ENCODE measurements around the gene FZD7.

GRCh38 chr2:202066875-202067274 lies 33.2 kb downstream of the FZD7 start:
- TF ChIP-seq, protein P1, sequence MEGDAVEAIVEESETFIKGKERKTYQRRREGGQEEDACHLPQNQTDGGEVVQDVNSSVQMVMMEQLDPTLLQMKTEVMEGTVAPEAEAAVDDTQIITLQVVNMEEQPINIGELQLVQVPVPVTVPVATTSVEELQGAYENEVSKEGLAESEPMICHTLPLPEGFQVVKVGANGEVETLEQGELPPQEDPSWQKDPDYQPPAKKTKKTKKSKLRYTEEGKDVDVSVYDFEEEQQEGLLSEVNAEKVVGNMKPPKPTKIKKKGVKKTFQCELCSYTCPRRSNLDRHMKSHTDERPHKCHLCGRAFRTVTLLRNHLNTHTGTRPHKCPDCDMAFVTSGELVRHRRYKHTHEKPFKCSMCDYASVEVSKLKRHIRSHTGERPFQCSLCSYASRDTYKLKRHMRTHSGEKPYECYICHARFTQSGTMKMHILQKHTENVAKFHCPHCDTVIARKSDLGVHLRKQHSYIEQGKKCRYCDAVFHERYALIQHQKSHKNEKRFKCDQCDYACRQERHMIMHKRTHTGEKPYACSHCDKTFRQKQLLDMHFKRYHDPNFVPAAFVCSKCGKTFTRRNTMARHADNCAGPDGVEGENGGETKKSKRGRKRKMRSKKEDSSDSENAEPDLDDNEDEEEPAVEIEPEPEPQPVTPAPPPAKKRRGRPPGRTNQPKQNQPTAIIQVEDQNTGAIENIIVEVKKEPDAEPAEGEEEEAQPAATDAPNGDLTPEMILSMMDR (optimal IDR thresholded peaks at IDR 0.05 in 1 of 3, IDR thresholded peaks at IDR 0.05 in 1 of 3, conservative IDR thresholded peaks at IDR 0.05 in 1 of 3; ENCODE audit: extremely low read depth in 1 of 3, insufficient read depth in 2 of 3, low read length in 3 of 3), result no peak
- TF ChIP-seq EZH2 (IDR thresholded peaks at IDR 0.05; ENCODE audit: low read length), result no peak

Measured in keratinocyte (primary cell).